Measurements from ENCODE around the gene SNAI1. TPM values are rescaled to one million over a fixed set of nuclear protein-coding genes. Genes with fewer than 3 reads are reported as not detected.
"Not testable (repeated sequence)": the region's sequence is repeated elsewhere in the genome, so short reads cannot be mapped to it uniquely, and the experiment has no call there.

SNAI1 gene
- total and polyA plus RNA-seq, 2 donors (not counting 3 experiments of a cell fraction or from before 2014, with no cell fraction given) = 10.8 to 13.4 TPM

DNA sequence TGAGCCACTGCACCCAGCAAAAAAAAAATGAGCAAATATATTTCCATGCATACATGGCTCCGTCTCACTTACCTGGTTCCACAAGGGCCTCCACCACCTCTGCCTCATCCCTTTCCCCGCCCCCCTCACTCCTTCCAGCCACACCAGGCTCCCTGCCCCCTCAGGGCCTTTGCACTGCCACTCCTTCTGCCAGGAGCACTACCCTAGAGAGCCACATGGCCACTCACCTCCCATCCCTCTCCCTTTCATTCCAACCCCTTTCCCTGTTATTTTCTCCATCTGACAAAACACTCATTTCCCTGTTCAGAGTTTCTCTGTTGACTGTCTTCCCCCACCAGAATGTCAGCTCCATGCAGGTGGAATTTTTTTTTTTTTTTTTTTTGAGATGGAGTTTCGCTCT, 12.8 kb downstream of the SNAI1 start:
- Histone ChIP-seq H3K9me3 (replicated peaks; ENCODE audit: control insufficient read depth, insufficient read depth, low read length) (no peaks in the 10 kb centered on the region), H4K20me1 (replicated peaks; ENCODE audit: control insufficient read depth, extremely low read depth, insufficient read depth, low read length) (no peaks in the 10 kb centered on the region), H3K9ac (replicated peaks; ENCODE audit: extremely low read depth, insufficient read depth, low read length) (no peak overlapping the region), H3K4me3 (replicated peaks in 1 of 3; ENCODE audit: insufficient read depth in 1 of 3, low read depth in 1 of 3, low read length in 3 of 3) (no peak overlapping the region), H3K27me3 (ENCODE audit: control insufficient read depth in 2 of 2, insufficient read depth in 2 of 2, low read length in 2 of 2) (no peaks in the 10 kb centered on the region), H3K4me2 (ENCODE audit: insufficient read depth, low read length) (no peak overlapping the region), H3K79me2 (ENCODE audit: control insufficient read depth, insufficient read depth, low read length) (no peaks in the 10 kb centered on the region), H3K36me3 (ENCODE audit: control insufficient read depth in 2 of 2, extremely low read depth in 1 of 2, insufficient read depth in 2 of 2, low read length in 2 of 2) (no peaks in the 10 kb centered on the region), H2AFZ (ENCODE audit: low read depth, low read length) (no peak overlapping the region), H3K4me1 (ENCODE audit: control insufficient read depth, extremely low read depth, insufficient read depth, low read length) (no peaks in the 10 kb centered on the region), H3K9me1 (replicated peaks; ENCODE audit: control insufficient read depth, extremely low read depth, insufficient read depth, low read length) (no peaks in the 10 kb centered on the region), H3K27ac (ENCODE audit: insufficient read depth, low read depth, low read length) (no peak overlapping the region)
- intact Hi-C loops (cut with micrococcal nuclease) = no loop called here
- no TSS peak for BruUV-seq (replicated peaks)
- POLR2A ChIA-PET = no interaction called here
- no peak for FAIRE-seq
- CTCF ChIA-PET = interaction anchor here (1.2 to 1.5 kb wide), 2 partner anchors 13 to 16 kb away, joined by 3 read pairs; no protein-coding TSS in a partner anchor
- no peak for DNase-seq (ENCODE audit: low read depth, low spot score)
- TF ChIP-seq POLR2AphosphoS5 (IDR thresholded peaks at IDR 0.05; ENCODE audit: insufficient read depth, low read depth, low read length) = no peak
- dilution Hi-C loops (cut with MboI; ENCODE audit: extremely low pct_ligation_motif_present, low sequenced_read_pairs) = no loop called here

DNA sequence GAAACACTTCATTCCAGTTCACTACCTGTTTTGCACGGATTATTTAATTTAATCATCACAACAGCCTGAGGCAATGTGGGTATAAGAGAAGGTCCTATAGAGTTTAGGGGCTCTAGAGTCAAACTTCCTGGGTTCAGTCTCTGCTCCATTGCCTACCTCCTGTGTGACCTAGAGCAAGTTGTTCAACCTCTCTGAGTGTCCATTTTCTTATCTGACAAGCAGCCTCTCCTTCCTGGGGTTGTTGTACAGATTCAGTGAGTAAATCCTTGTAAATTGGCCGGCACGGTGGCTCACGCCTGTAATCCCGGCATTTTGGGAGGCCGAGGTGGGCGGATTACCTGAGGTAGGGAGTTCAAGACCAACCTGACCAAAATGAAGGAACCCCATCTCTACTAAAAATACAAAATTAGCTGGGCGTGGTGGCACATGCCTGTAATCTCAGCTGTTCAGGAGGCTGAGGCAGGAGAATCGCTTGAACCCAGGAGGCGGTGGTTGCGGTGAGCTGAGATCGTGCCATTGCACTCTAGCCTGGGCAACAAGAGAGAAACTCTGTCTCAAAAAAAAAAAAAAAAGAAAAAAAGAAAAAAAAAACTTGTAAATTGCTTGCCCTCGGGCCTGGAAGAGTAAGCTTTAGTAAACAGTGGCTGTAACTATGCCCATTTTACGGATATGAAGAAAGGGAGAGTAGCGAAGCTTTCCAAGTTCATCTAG, 15.9 kb downstream of the SNAI1 start:
- H3K9me1 ChIP-seq (replicated peaks; ENCODE audit: control insufficient read depth, extremely low read depth, insufficient read depth, low read length); H3K79me2 ChIP-seq (ENCODE audit: control insufficient read depth, insufficient read depth, low read length); H2AFZ ChIP-seq (ENCODE audit: low read depth, low read length); H3K4me3 ChIP-seq (replicated peaks in 1 of 3; ENCODE audit: insufficient read depth in 1 of 3, low read depth in 1 of 3, low read length in 3 of 3); H3K4me1 ChIP-seq (ENCODE audit: control insufficient read depth, extremely low read depth, insufficient read depth, low read length); H3K9ac ChIP-seq (replicated peaks; ENCODE audit: extremely low read depth, insufficient read depth, low read length); H4K20me1 ChIP-seq (replicated peaks; ENCODE audit: control insufficient read depth, extremely low read depth, insufficient read depth, low read length); BruUV-seq (replicated peaks); dilution Hi-C loops (cut with MboI; ENCODE audit: extremely low pct_ligation_motif_present, low sequenced_read_pairs); H3K27ac ChIP-seq (ENCODE audit: insufficient read depth, low read depth, low read length); DNase-seq (ENCODE audit: low read depth, low spot score); H3K36me3 ChIP-seq (ENCODE audit: control insufficient read depth in 2 of 2, extremely low read depth in 1 of 2, insufficient read depth in 2 of 2, low read length in 2 of 2); H3K4me2 ChIP-seq (ENCODE audit: insufficient read depth, low read length); H3K27me3 ChIP-seq (ENCODE audit: control insufficient read depth in 2 of 2, insufficient read depth in 2 of 2, low read length in 2 of 2); FAIRE-seq; intact Hi-C loops (cut with micrococcal nuclease); H3K9me3 ChIP-seq (replicated peaks; ENCODE audit: control insufficient read depth, insufficient read depth, low read length): not testable (repeated sequence)
- ChIA-PET CTCF (interaction anchor here (0.7 to 1.3 kb wide), 6 partner anchors 9 to 73 kb away, joined by 3 to 4 read pairs (median 4); no protein-coding TSS in a partner anchor), POLR2A (interaction anchor here (0.7 kb wide), 1 partner anchor 10 kb away, joined by 3 read pairs; no protein-coding TSS in a partner anchor)
